GM06990 (cell line): ENCODE data around the gene MRFAP1L1.

Source experiments
- DNase-seq: peaks from one replicate; pipeline ENCODE4 v3.0.0-alpha.2; 2011; ENCODE audit not compliant: insufficient read length; ENCODE audit errors: extremely low read depth
- H3K27me3 ChIP-seq: replicated peaks from 2 replicates; pipeline ENCODE4 v1.6.0; 2011; ENCODE audit warnings: low read length; ENCODE audit not compliant: control insufficient read depth, insufficient read depth
- H3K36me3 ChIP-seq: 2 replicates; pipeline ENCODE4 v1.5.1; 2011; ENCODE audit warnings: low read length; ENCODE audit not compliant: control insufficient read depth, insufficient read depth
- H3K4me3 ChIP-seq: replicated peaks from 2 replicates; pipeline ENCODE4 v1.5.1; 2011; ENCODE audit warnings: low read depth, mild to moderate bottlenecking, control low read depth, low read length
- TF ChIP-seq, protein P1 (sequence below): IDR thresholded peaks from 2 replicates; pipeline ENCODE4 v1.5.1; 2011; ENCODE audit warnings: low read length, control low read depth, mild to moderate bottlenecking, inconsistent platforms; ENCODE audit not compliant: insufficient read depth, poor library complexity, severe bottlenecking

The MRFAP1L1 gene

DNA sequence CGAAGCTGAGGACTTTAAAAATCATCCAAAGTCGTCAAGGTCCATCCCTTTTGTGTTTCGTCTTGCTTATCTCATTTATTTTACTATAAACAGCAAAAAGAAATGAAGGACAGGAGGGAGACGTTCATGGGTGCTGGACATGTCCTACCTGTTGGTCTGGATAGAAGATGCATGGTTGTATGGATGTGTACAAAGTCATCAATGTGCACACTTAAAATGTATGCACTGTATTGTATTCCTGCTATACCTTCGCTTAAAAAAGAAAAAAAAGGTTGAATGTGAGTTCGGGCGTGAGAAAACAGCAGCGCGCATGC lies 6.0 kb upstream of the MRFAP1L1 start:
- no peak for DNase-seq
- H3K36me3 ChIP-seq: no peaks in the 10 kb centered on the region
- peak overlapping the region; percentile 95 for H3K4me3 ChIP-seq
- H3K27me3 ChIP-seq: no peaks in the 10 kb centered on the region
- TF ChIP-seq, protein P1, sequence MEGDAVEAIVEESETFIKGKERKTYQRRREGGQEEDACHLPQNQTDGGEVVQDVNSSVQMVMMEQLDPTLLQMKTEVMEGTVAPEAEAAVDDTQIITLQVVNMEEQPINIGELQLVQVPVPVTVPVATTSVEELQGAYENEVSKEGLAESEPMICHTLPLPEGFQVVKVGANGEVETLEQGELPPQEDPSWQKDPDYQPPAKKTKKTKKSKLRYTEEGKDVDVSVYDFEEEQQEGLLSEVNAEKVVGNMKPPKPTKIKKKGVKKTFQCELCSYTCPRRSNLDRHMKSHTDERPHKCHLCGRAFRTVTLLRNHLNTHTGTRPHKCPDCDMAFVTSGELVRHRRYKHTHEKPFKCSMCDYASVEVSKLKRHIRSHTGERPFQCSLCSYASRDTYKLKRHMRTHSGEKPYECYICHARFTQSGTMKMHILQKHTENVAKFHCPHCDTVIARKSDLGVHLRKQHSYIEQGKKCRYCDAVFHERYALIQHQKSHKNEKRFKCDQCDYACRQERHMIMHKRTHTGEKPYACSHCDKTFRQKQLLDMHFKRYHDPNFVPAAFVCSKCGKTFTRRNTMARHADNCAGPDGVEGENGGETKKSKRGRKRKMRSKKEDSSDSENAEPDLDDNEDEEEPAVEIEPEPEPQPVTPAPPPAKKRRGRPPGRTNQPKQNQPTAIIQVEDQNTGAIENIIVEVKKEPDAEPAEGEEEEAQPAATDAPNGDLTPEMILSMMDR: no peak

DNA sequence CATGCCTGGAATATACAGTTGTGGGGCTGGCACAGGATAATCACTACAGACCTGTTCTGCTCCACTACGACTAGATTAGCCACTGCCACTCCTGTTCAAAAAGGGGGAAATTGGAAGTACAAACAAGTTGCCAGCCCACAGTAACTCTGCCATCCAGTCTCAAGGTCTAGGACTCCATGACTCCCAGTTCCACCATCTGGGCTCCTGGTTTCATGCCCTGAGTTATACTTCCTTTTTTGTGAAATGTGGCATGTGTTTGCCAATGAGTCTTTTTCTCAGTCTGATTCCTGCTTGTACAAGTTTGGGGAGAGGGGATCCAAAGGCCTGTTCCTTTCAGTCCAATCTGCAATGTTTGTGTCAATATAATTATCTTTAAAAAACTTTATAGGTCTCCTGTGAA lies 5.3 kb upstream of the MRFAP1L1 start:
- no peak for DNase-seq
- no peaks in the 10 kb centered on the region for H3K36me3 ChIP-seq
- no peaks in the 10 kb centered on the region for H3K27me3 ChIP-seq
- no peak overlapping the region for H3K4me3 ChIP-seq
- TF ChIP-seq, protein P1: no peak

DNA sequence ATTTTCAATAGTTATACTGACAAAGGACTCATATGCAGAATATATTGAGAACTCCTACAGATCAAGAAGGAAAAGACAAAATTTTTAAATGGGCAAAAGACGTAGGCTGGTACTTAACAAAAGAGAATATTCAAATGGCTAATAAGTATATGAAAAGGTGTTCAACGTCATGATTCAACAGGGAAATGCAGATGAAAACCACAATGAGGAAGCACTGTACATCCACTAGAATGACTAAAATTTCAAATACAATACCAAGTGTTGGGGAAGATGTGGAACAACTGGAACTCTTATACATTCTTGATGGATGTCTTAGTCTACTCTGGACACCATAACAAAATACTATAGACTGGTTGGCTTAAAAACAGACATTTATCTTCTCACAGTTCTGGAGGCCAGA lies 1.3 kb upstream of the MRFAP1L1 start:
- no peak for DNase-seq
- H3K27me3 ChIP-seq: no peaks in the 10 kb centered on the region
- H3K4me3 ChIP-seq: no peak overlapping the region
- TF ChIP-seq, protein P1: no peak
- H3K36me3 ChIP-seq: no peaks in the 10 kb centered on the region

DNA sequence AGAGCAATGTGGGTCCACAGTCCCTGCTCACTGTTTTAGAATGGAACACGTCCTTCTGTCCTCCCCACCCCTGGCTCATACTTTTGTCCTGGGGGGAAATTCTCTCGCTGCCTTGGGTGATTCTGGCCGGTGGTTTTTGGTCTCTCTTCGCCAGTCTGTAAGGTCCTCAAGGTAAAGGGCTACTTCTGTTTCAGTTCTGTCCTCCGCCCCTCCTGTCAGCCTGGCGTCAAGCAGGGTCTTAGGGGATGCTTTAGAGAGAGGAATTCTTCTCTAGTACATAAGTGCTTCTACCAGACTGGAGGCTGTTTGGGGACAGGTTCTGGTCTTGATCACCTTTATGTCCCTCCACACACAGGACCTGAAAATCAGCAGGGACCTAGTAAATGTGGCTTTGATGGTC lies 617 bp upstream of the MRFAP1L1 start:
- Histone ChIP-seq H3K27me3 (no peaks in the 10 kb centered on the region), H3K36me3 (no peaks in the 10 kb centered on the region), H3K4me3 (peak overlapping the region; percentile 87)
- TF ChIP-seq, protein P1: no peak
- no peak for DNase-seq

DNA sequence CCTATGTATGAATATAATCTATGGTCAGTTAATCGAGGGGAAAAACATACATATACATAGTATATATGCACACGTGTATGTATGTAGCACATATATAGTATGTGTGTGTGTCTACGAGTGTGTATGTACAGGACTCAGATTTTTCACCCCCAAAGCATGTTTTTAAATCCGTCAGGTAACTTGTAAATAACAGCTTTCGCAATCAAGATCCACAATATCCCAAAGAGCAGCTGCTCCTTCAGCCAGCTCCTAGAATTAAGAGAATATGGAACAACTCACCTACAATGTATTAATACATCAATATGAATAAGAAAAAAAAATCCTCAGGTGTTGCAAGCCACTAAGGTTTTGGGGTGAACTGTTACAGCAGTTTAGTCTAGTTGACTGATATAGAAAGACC lies 3.5 kb downstream of the MRFAP1L1 start:
- DNase-seq: no peak
- Histone ChIP-seq H3K27me3 (no peaks in the 10 kb centered on the region), H3K4me3 (no peak overlapping the region), H3K36me3 (no peaks in the 10 kb centered on the region)
- TF ChIP-seq, protein P1: no peak

DNA sequence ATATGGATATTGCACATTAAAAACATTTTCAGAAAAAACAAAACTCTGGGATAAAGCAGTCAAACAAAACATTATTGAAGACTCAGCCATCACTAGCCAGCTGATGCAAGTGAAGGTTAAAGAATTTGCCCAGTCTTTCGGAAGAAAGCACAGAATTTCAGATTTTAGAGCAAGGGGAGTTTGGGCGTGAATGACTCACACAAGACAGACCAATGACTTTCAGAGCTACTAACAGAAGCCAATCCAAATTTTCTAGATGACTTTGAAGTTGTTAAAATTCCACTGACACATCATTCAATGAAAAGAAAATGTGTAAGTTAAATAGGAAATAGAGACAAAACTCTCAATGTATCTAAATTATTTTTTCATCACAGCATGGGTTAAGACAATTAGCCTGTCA lies 4.0 kb downstream of the MRFAP1L1 start:
- no peak for DNase-seq
- no peaks in the 10 kb centered on the region for H3K27me3 ChIP-seq
- TF ChIP-seq, protein P1: no peak
- H3K4me3 ChIP-seq: no peak overlapping the region
- H3K36me3 ChIP-seq: no peaks in the 10 kb centered on the region
